Parathyroid adenoma (tissue), 2 donors: Measurements from ENCODE around the gene DHRS12.

ENCODE experiments used
- H2AFZ ChIP-seq: fragments of 300-600 bp; sonication (generic); one replicate; pipeline ENCODE4 v1.7.0; 2017; ENCODE audit warnings: antibody characterized with exemption, mild to moderate bottlenecking
- H3K27ac ChIP-seq: fragments of 300-600 bp; sonication (generic); one replicate; pipeline ENCODE4 v1.7.0; 2017
- H3K27me3 ChIP-seq: fragments of 300-600 bp; sonication (generic); one replicate; pipeline ENCODE4 v1.7.0; 2017; ENCODE audit warnings: low read length; ENCODE audit not compliant: control insufficient read depth, insufficient read depth
- H3K36me3 ChIP-seq: fragments of 300-600 bp; sonication (generic); one replicate; pipeline ENCODE4 v1.7.0; 2017; ENCODE audit warnings: low read length; ENCODE audit not compliant: control insufficient read depth, insufficient read depth
- H3K4me1 ChIP-seq: fragments of 300-600 bp; sonication (generic); one replicate; pipeline ENCODE4 v1.7.0; 2017; ENCODE audit warnings: control low read depth
- H3K4me2 ChIP-seq: fragments of 300-600 bp; sonication (generic); one replicate; pipeline ENCODE4 v1.7.0; 2017; ENCODE audit warnings: low read length
- H3K4me3 ChIP-seq: fragments of 300-600 bp; sonication (generic); one replicate; pipeline ENCODE4 v1.7.0; 2017; ENCODE audit warnings: low read depth, low read length
- H3K79me2 ChIP-seq: fragments of 300-600 bp; sonication (generic); one replicate; pipeline ENCODE4 v1.7.0; 2017; ENCODE audit warnings: control low read depth
- H3K9ac ChIP-seq: fragments of 300-600 bp; sonication (generic); one replicate; pipeline ENCODE4 v1.7.0; 2017; ENCODE audit warnings: mild to moderate bottlenecking
- H3K9me3 ChIP-seq: fragments of 300-600 bp; sonication (generic); one replicate; pipeline ENCODE4 v1.7.0; 2017; ENCODE audit warnings: low read length; ENCODE audit not compliant: control insufficient read depth
- TF ChIP-seq, protein P1 (sequence below): fragments of 300-600 bp; sonication (generic); IDR thresholded peaks from one replicate; pipeline ENCODE4 v1.7.0; 2017; ENCODE audit warnings: antibody characterized with exemption, mild to moderate bottlenecking
- donor health status: primary hyperparathyroidism.

DHRS12 gene

GRCh38 chr13:51845574-51846318, 41.8 kb upstream of the DHRS12 start:
- no peaks in the 10 kb centered on the region for H3K36me3 ChIP-seq
- H3K9ac ChIP-seq, result no peak overlapping the region
- no peaks in the 10 kb centered on the region for H3K9me3 ChIP-seq
- peak overlapping the region; percentile 62 for H2AFZ ChIP-seq
- H3K27me3 ChIP-seq, result no peaks in the 10 kb centered on the region
- TF ChIP-seq, protein P1, sequence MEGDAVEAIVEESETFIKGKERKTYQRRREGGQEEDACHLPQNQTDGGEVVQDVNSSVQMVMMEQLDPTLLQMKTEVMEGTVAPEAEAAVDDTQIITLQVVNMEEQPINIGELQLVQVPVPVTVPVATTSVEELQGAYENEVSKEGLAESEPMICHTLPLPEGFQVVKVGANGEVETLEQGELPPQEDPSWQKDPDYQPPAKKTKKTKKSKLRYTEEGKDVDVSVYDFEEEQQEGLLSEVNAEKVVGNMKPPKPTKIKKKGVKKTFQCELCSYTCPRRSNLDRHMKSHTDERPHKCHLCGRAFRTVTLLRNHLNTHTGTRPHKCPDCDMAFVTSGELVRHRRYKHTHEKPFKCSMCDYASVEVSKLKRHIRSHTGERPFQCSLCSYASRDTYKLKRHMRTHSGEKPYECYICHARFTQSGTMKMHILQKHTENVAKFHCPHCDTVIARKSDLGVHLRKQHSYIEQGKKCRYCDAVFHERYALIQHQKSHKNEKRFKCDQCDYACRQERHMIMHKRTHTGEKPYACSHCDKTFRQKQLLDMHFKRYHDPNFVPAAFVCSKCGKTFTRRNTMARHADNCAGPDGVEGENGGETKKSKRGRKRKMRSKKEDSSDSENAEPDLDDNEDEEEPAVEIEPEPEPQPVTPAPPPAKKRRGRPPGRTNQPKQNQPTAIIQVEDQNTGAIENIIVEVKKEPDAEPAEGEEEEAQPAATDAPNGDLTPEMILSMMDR, result no peak
- no peak overlapping the region for H3K27ac ChIP-seq
- no peaks in the 10 kb centered on the region for H3K79me2 ChIP-seq
- H3K4me1 ChIP-seq, result no peaks in the 10 kb centered on the region
- no peak overlapping the region for H3K4me3 ChIP-seq
- H3K4me2 ChIP-seq, result no peak overlapping the region

DNA sequence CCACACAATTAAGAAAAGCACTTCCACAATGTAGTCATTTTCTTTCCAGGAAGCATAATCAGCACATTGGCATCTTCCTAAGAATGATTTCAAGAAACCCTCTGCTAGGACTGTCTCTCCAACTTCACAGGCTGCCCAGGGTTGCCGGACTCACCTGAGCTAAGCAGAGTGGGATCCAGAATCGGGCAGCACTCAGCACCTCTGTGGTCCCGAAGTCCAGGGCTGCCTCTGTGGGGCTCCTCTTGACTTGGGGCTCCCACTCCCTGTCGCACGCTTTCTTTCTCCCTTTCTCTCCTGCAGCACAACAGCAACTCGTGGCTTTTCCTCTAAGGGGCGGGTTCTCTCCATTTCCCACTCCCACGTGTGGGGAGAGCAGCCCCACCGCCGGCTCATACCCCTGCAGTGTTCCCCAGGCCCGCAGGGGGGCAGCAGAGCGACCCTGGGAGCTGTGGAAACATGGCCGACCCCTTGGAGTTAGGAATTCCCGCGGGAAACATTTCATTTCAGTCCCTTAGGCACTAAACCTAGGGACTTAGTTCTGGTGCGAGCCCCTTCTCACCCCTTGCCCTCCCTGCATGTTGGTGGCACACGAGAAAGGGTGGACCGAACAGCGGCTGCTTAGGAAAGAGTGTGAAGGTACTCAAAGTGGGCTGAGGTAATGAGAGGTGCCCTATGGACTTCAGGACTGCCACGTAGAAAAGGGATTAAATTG, 41.1 kb upstream of the DHRS12 start, which contains the start of gene TMEM272:
TMEM272 (minus strand) TSS at position 316 of the 712 bp plus-strand sequence. CDS start 6,647 bp downstream, outside the sequence.
- Histone ChIP-seq H3K79me2 (no peaks in the 10 kb centered on the region), H3K36me3 (no peaks in the 10 kb centered on the region), H3K27ac (no peak within 1 kb of the TSS), H3K27me3 (no peaks in the 10 kb centered on the region), H3K4me2 (no peak within 1 kb of the TSS), H3K4me3 (no peak within 1 kb of the TSS), H3K4me1 (no peaks in the 10 kb centered on the region), H3K9ac (no peak within 1 kb of the TSS), H2AFZ (peak within 1 kb of the TSS; percentile 62), H3K9me3 (no peaks in the 10 kb centered on the region)
- TF ChIP-seq, protein P1, result peak; percentile 60

DNA sequence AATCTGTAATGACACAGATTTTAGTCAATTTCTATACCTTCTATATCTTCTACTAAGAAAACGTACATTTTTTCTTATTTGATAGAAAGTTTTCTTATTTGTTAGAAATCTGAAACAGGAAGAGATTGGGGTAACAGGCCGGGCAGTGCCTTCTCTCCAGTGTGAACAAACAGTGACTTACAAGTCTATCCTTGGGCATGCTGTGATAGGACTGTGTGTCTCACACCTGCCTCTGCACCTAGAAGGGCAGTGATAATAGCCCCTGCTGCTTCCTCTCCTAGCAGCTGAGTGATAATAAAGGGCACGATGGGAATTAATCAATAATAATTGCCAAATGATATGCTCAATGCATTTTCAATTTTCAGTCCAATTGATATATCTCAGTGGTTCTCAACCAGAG, 39.6 kb upstream of the DHRS12 start:
- H3K27ac ChIP-seq, result no peak overlapping the region
- no peaks in the 10 kb centered on the region for H3K4me1 ChIP-seq
- H3K36me3 ChIP-seq, result no peaks in the 10 kb centered on the region
- H3K4me2 ChIP-seq, result no peak overlapping the region
- no peak overlapping the region for H3K4me3 ChIP-seq
- H3K27me3 ChIP-seq, result no peaks in the 10 kb centered on the region
- TF ChIP-seq, protein P1, result no peak
- H3K9me3 ChIP-seq, result no peaks in the 10 kb centered on the region
- H3K79me2 ChIP-seq, result no peaks in the 10 kb centered on the region
- H3K9ac ChIP-seq, result no peak overlapping the region
- no peak overlapping the region for H2AFZ ChIP-seq

DNA sequence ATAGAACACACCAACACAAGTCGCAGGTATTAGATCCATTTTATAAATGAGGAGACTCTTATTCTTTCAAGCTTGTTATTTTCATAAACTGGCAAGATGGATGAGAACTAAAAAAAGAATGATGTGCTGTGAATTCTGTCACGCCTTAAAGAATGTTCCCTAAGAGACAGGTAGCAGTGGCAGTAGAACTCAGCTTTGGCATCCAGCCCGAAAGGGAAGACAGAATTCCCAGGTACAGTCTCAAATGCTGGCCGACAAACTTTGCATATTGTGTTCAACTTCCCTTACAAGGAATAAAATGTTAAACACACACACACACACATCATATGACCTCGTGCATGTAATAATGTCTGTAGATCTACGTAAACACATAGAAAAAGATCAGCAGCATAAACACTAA, 37.8 kb upstream of the DHRS12 start:
- Histone ChIP-seq H3K9ac (no peak overlapping the region), H3K36me3 (no peaks in the 10 kb centered on the region), H3K4me3 (no peak overlapping the region), H3K4me2 (no peak overlapping the region), H3K27ac (no peak overlapping the region), H3K9me3 (no peaks in the 10 kb centered on the region), H3K79me2 (no peaks in the 10 kb centered on the region), H3K4me1 (no peaks in the 10 kb centered on the region), H2AFZ (no peak overlapping the region), H3K27me3 (no peaks in the 10 kb centered on the region)
- TF ChIP-seq, protein P1, result no peak
